Heart right ventricle (tissue), 16 donors: ENCODE measurements around the gene RPLP2. TPM values are rescaled to one million over a fixed set of nuclear protein-coding genes. Genes with fewer than 3 reads are reported as not detected.

Experiments used
- ATAC-seq, 8 donors: fragments of 200-7000 bp; cut with Tn5 transposase; one replicate each; pipeline ENCODE4 v1.9.1; 2020; ENCODE audit warnings: mild to moderate bottlenecking in 8 of 8, moderate library complexity in 8 of 8, moderate number of reproducible peaks in 1 of 8
- DNase-seq, 2 donors: peaks; one replicate each; pipeline ENCODE4 v3.0.0-alpha.2; 2020
- H3K27ac ChIP-seq, 10 donors: fragments of 200-600 bp; sonication (generic) in 2 of 10; one replicate each; pipeline versions ENCODE4 v1.5.0 to v1.8.0; 2020 to 2022; ENCODE audit warnings: mild to moderate bottlenecking in 3 of 10
- H3K27me3 ChIP-seq, 7 donors: fragments of 200-600 bp; one replicate each; pipeline ENCODE4 v1.8.0; 2021 to 2022; ENCODE audit warnings: mild to moderate bottlenecking in 2 of 7
- H3K36me3 ChIP-seq, 9 donors: fragments of 200-600 bp; sonication (generic) in 1 of 9; one replicate each; pipeline versions ENCODE4 v1.5.0 to v1.8.0; 2020 to 2022; ENCODE audit warnings: mild to moderate bottlenecking in 2 of 9
- H3K4me1 ChIP-seq, 9 donors: fragments of 200-600 bp; sonication (generic) in 1 of 9; one replicate each; pipeline versions ENCODE4 v1.5.0 to v1.8.0; 2020 to 2022; ENCODE audit warnings: mild to moderate bottlenecking in 4 of 9
- H3K4me3 ChIP-seq, 10 donors: fragments of 200-600 bp; sonication (generic) in 2 of 10; one replicate each; pipeline versions ENCODE4 v1.5.0 to v1.8.0; 2020 to 2022; ENCODE audit warnings: mild to moderate bottlenecking in 7 of 10, moderate library complexity in 2 of 10
- H3K9me3 ChIP-seq, 11 donors: fragments of 200-600 bp in 10 of 11; sonication (generic) in 2 of 11; one replicate each; pipeline versions ENCODE4 v1.5.0 to v1.8.0; 2013 to 2022; ENCODE audit warnings: mild to moderate bottlenecking in 2 of 11, control low read depth in 1 of 11, moderate library complexity in 1 of 11
- CTCF ChIP-seq, 9 donors: fragments of 200-600 bp; sonication (generic) in 2 of 9; IDR thresholded peaks; one replicate each; pipeline versions ENCODE4 v1.5.0 to v1.8.0; 2021 to 2022; ENCODE audit warnings: antibody characterized with exemption in 9 of 9, mild to moderate bottlenecking in 5 of 9, moderate library complexity in 1 of 9
- WGBS, 2 donors: extraction: QIAGEN DNeasy Blood & Tissue Kit; methylation state at CpG; one replicate each; pipeline ENCODE4 v1.1.7; 2013; ENCODE audit warnings: inconsistent platforms in 1 of 2; 5-methylcytosine and 5-hydroxymethylcytosine counted together
- intact Hi-C, 10 donors: fragments of 100-400 bp; cut with DNase I; formaldehyde crosslinking; loops; one replicate each; pipeline versions ENCODE4 v1.11.1 to v1.14.2; 2022
- polyA plus RNA-seq, 2 donors: library from polyadenylated mRNA; stranded (reverse); fragments of 200-250 nt; gene quantifications; one replicate each; pipeline ENCODE4 v1.2.3, GENCODE V29; 2013
- total RNA-seq, 10 donors: library from RNA; stranded (reverse); fragmentation: NEBNext Ultra II Directional in 3 of 10; extraction: Animal tissue kit (Norgen Biotek cat#: 25700) in 3 of 10; gene quantifications; one replicate each; pipeline versions ENCODE4 v1.2.1 to v1.2.4, GENCODE V29; 2021 to 2023
- donor health status: Arrhythmogenic right ventricular cardiomyopathy.
- donor health status: ischemic (EF 13 %, LVEDD 7.1; RV severe dilation, severe dysfunction).
- donor health status: healthy with polysubstance abuse.
- donor health status: DM: no; HTN: yes; CAD: no.
- donor health status: DM: no; HTN: no; CAD: no.
- donor health status: ischemic (EF 25% LVEDD 6.9; RV normal size, moderate dysfunction).
- donor health status: ischemic (EF 25% LVEDD 5.7; RV mildly dilated, moderate dysfunction).
- donor health status: healthy.
- donor health status: DM: yes; HTN: yes; CAD: no.
- donor health status: Ischemic cardiomyopathy.
- donor health status: ischemic (EF 35%, LVEDD 5.7; RV mildly dilated, moderate dysfunction).
- donor health status: nonischemic (EF 11% LVEDD 7.7; RV severe dilation, severe dysfunction).
- donor health status: DM: yes; HTN: yes; CAD: no.
- donor health status: PGD.
- donor health status: ischemic (EF 29% LVEDD 5.4; RV normal size, mild dysfunction).
- donor health status: nonischemic (EF 23%, LVEDD 6.1; RV moderate dilation, normal function).

RPLP2 gene
- total and polyA plus RNA-seq, 12 donors = 765 to 1,699 (median 918) TPM

GRCh38 chr11:762421-763072 is 47.2 kb upstream of the RPLP2 start:
- Histone ChIP-seq H3K4me1 (no peaks in the 10 kb centered on the region), H3K4me3 (no peak overlapping the region), H3K36me3 (peaks cover 0 to 98% (median 47%) of the 10 kb centered on the region in 9 donors), H3K9me3 (no peaks in the 10 kb centered on the region), H3K27me3 (no peaks in the 10 kb centered on the region), H3K27ac (no peak overlapping the region)
- intact Hi-C loops = no loop called here
- DNase-seq (no peak), ATAC-seq (peak in 3 of 8 donors; percentile 23 to 36 (median 25))
- WGBS, 2 donors = 68 to 69% methylated on average over 10 of the region's 10 CpGs
- peak in 1 of 9 donors; percentile 15 for TF ChIP-seq CTCF (IDR thresholded peaks at IDR 0.05)

GRCh38 chr11:763073-763463 is 46.7 kb upstream of the RPLP2 start:
- TF ChIP-seq CTCF (IDR thresholded peaks at IDR 0.05) = no peak
- Histone ChIP-seq H3K36me3 (peaks cover 0 to 96% (median 47%) of the 10 kb centered on the region in 9 donors), H3K9me3 (no peaks in the 10 kb centered on the region), H3K4me1 (no peaks in the 10 kb centered on the region), H3K27me3 (no peaks in the 10 kb centered on the region), H3K27ac (no peak overlapping the region), H3K4me3 (no peak overlapping the region)
- intact Hi-C loops = no loop called here
- no peak for ATAC-seq
- DNase-seq = no peak
- 71 to 78% methylated on average over 15 to 24 of the region's 24 CpGs for WGBS, 2 donors

- Histone ChIP-seq H3K36me3 (peaks cover 0 to 94% (median 47%) of the 10 kb centered on the region in 9 donors), H3K27ac (no peak overlapping the region), H3K27me3 (no peaks in the 10 kb centered on the region), H3K4me1 (no peaks in the 10 kb centered on the region), H3K4me3 (no peak overlapping the region), H3K9me3 (no peaks in the 10 kb centered on the region)
- DNase-seq (no peak), ATAC-seq (peak in 3 of 8 donors; percentile 5 to 10 (median 10))
- 89 to 90% methylated on average over 22 of the region's 22 CpGs for WGBS, 2 donors
- intact Hi-C loops = no loop called here
- no peak for TF ChIP-seq CTCF (IDR thresholded peaks at IDR 0.05)
Observed at GRCh38 chr11:763549-764321, 46.0 kb upstream of the RPLP2 start.

GRCh38 chr11:764322-765024 is 45.3 kb upstream of the RPLP2 start:
- Histone ChIP-seq H3K27ac (no peak overlapping the region), H3K4me1 (no peaks in the 10 kb centered on the region), H3K27me3 (no peaks in the 10 kb centered on the region), H3K4me3 (no peak overlapping the region), H3K9me3 (no peaks in the 10 kb centered on the region), H3K36me3 (peaks cover 0 to 91% (median 42%) of the 10 kb centered on the region in 9 donors)
- no peak for TF ChIP-seq CTCF (IDR thresholded peaks at IDR 0.05)
- intact Hi-C loops = no loop called here
- DNase-seq (no peak), ATAC-seq (peak in 5 of 8 donors; percentile 10 to 24 (median 14))
- WGBS, 2 donors = 86 to 87% methylated on average over 18 of the region's 18 CpGs
